ENCODE measurements around the gene BCL2L1.
"Not testable (repeated sequence)": the region's sequence is repeated elsewhere in the genome, so short reads cannot be mapped to it uniquely, and the experiment has no call there.

Gene BCL2L1

GRCh38 chr20:31644701-31645100 is 78.0 kb downstream of the BCL2L1 start:
- DNase-seq (ENCODE audit: low read depth in 1 of 2, low spot score in 1 of 2) = no peak
- TF ChIP-seq JUND (IDR thresholded peaks at IDR 0.05; ENCODE audit: low read depth) = no peak
- in situ Hi-C loops (cut with HindIII; ENCODE audit: low pct_unique_long_range_greater_than_20kb, low sequenced_read_pairs) = no loop called here

GRCh38 chr20:31643522-31643921 is 79.1 kb downstream of the BCL2L1 start:
- in situ Hi-C loops (cut with HindIII; ENCODE audit: low pct_unique_long_range_greater_than_20kb, low sequenced_read_pairs) = no loop called here
- no peak for DNase-seq (ENCODE audit: low read depth in 1 of 2, low spot score in 1 of 2)
- no peak for TF ChIP-seq JUND (IDR thresholded peaks at IDR 0.05; ENCODE audit: low read depth)

GRCh38 chr20:31642837-31643236 is 79.8 kb downstream of the BCL2L1 start:
- in situ Hi-C loops (cut with HindIII; ENCODE audit: low pct_unique_long_range_greater_than_20kb, low sequenced_read_pairs) = no loop called here
- no peak for DNase-seq (ENCODE audit: low read depth in 1 of 2, low spot score in 1 of 2)
- no peak for TF ChIP-seq JUND (IDR thresholded peaks at IDR 0.05; ENCODE audit: low read depth)

GRCh38 chr20:31641391-31641790 is 81.3 kb downstream of the BCL2L1 start:
- DNase-seq (ENCODE audit: low read depth in 1 of 2, low spot score in 1 of 2) = no peak
- in situ Hi-C loops (cut with HindIII; ENCODE audit: low pct_unique_long_range_greater_than_20kb, low sequenced_read_pairs) = no loop called here
- no peak for TF ChIP-seq JUND (IDR thresholded peaks at IDR 0.05; ENCODE audit: low read depth)

- DNase-seq (ENCODE audit: low read depth in 1 of 2, low spot score in 1 of 2) = no peak
- no peak for TF ChIP-seq JUND (IDR thresholded peaks at IDR 0.05; ENCODE audit: low read depth)
- in situ Hi-C loops (cut with HindIII; ENCODE audit: low pct_unique_long_range_greater_than_20kb, low sequenced_read_pairs) = no loop called here
These were observed 82.4 kb downstream of the BCL2L1 start for GRCh38 chr20:31640259-31640658.

GRCh38 chr20:31638816-31639215 is 83.9 kb downstream of the BCL2L1 start:
- DNase-seq (ENCODE audit: low read depth in 1 of 2, low spot score in 1 of 2) = no peak
- TF ChIP-seq JUND (IDR thresholded peaks at IDR 0.05; ENCODE audit: low read depth) = no peak
- in situ Hi-C loops (cut with HindIII; ENCODE audit: low pct_unique_long_range_greater_than_20kb, low sequenced_read_pairs) = no loop called here

- DNase-seq (ENCODE audit: low read depth in 1 of 2, low spot score in 1 of 2) = no peak
- TF ChIP-seq JUND (IDR thresholded peaks at IDR 0.05; ENCODE audit: low read depth) = no peak
- in situ Hi-C loops (cut with HindIII; ENCODE audit: low pct_unique_long_range_greater_than_20kb, low sequenced_read_pairs) = no loop called here
These were observed 84.4 kb downstream of the BCL2L1 start for GRCh38 chr20:31638317-31638716.

- no peak for TF ChIP-seq JUND (IDR thresholded peaks at IDR 0.05; ENCODE audit: low read depth)
- no peak for DNase-seq (ENCODE audit: low read depth in 1 of 2, low spot score in 1 of 2)
- in situ Hi-C loops (cut with HindIII; ENCODE audit: low pct_unique_long_range_greater_than_20kb, low sequenced_read_pairs) = no loop called here
These were observed 85.0 kb downstream of the BCL2L1 start, which contains the start of gene COX4I2 for GRCh38 chr20:31637660-31638059. COX4I2 (plus strand) TSS chr20:31637912; CDS start chr20:31639018, 1,106 bp downstream.

- in situ Hi-C loops (cut with HindIII; ENCODE audit: low pct_unique_long_range_greater_than_20kb, low sequenced_read_pairs) = no loop called here
- TF ChIP-seq JUND (IDR thresholded peaks at IDR 0.05; ENCODE audit: low read depth) = no peak
- DNase-seq (ENCODE audit: low read depth in 1 of 2, low spot score in 1 of 2) = no peak
These were observed 89.2 kb downstream of the BCL2L1 start for GRCh38 chr20:31633339-31633914.

GRCh38 chr20:31632548-31633338 is 89.9 kb downstream of the BCL2L1 start:
- DNase-seq (ENCODE audit: low read depth in 1 of 2, low spot score in 1 of 2) = no peak
- in situ Hi-C loops (cut with HindIII; ENCODE audit: low pct_unique_long_range_greater_than_20kb, low sequenced_read_pairs) = no loop called here
- TF ChIP-seq JUND (IDR thresholded peaks at IDR 0.05; ENCODE audit: low read depth) = no peak

- in situ Hi-C loops (cut with HindIII; ENCODE audit: low pct_unique_long_range_greater_than_20kb, low sequenced_read_pairs) = no loop called here
- TF ChIP-seq JUND (IDR thresholded peaks at IDR 0.05; ENCODE audit: low read depth) = no peak
- no peak for DNase-seq (ENCODE audit: low read depth in 1 of 2, low spot score in 1 of 2)
These were observed 92.4 kb downstream of the BCL2L1 start for GRCh38 chr20:31630187-31630790.

GRCh38 chr20:31628057-31628456 is 94.6 kb downstream of the BCL2L1 start:
- DNase-seq (ENCODE audit: low read depth in 1 of 2, low spot score in 1 of 2); in situ Hi-C loops (cut with HindIII; ENCODE audit: low pct_unique_long_range_greater_than_20kb, low sequenced_read_pairs): not testable (repeated sequence)

GRCh38 chr20:31626534-31626933 is 96.1 kb downstream of the BCL2L1 start:
- in situ Hi-C loops (cut with HindIII; ENCODE audit: low pct_unique_long_range_greater_than_20kb, low sequenced_read_pairs); DNase-seq (ENCODE audit: low read depth in 1 of 2, low spot score in 1 of 2): not testable (repeated sequence)

- in situ Hi-C loops (cut with HindIII; ENCODE audit: low pct_unique_long_range_greater_than_20kb, low sequenced_read_pairs); DNase-seq (ENCODE audit: low read depth in 1 of 2, low spot score in 1 of 2): not testable (repeated sequence)
These were observed 99.6 kb downstream of the BCL2L1 start for GRCh38 chr20:31623123-31623505.
